Hematopoietic multipotent progenitor cell treated with erythropoietin and hydrocortisone succinate and interleukin-3 and kit ligand, for 6 days (in vitro differentiated cells): ENCODE measurements around the gene IER3.
"Not testable (repeated sequence)": the region's sequence is repeated elsewhere in the genome, so short reads cannot be mapped to it uniquely, and the experiment has no call there.

Experiments used
- DNase-seq: peaks from one replicate; pipeline ENCODE4 v3.0.0-alpha.2; 2015

The IER3 gene

GRCh38 chr6:30747300-30747687 lies 2.9 kb upstream of the IER3 start:
- no peak for DNase-seq

- peak; percentile 55 for DNase-seq
Measured at GRCh38 chr6:30743099-30744053, 971 bp downstream of the IER3 start.

- DNase-seq: peak; percentile 97
Measured at GRCh38 chr6:30742316-30743098, 1.8 kb downstream of the IER3 start, which contains the start of gene FLOT1. Gene FLOT1 (minus strand): TSS chr6:30742687. CDS start chr6:30742189, 498 bp downstream.

- DNase-seq: no peak
Measured at GRCh38 chr6:30741789-30742315, 2.5 kb downstream of the IER3 start.

GRCh38 chr6:30741063-30741779 lies 3.1 kb downstream of the IER3 start:
- no peak for DNase-seq

- no peak for DNase-seq
Measured at GRCh38 chr6:30740540-30740870, 3.8 kb downstream of the IER3 start.

GRCh38 chr6:30738532-30738931 lies 5.8 kb downstream of the IER3 start:
- no peak for DNase-seq

GRCh38 chr6:30735668-30736314 lies 8.6 kb downstream of the IER3 start:
- DNase-seq: no peak

GRCh38 chr6:30732237-30732943 lies 12.0 kb downstream of the IER3 start:
- no peak for DNase-seq

GRCh38 chr6:30730601-30731435 lies 13.5 kb downstream of the IER3 start:
- peak; percentile 91 for DNase-seq

- DNase-seq: peak; percentile 53
Measured at GRCh38 chr6:30727920-30728553, 16.3 kb downstream of the IER3 start.

- DNase-seq: peak; percentile 27
Measured at GRCh38 chr6:30726506-30727413, 17.6 kb downstream of the IER3 start.

- DNase-seq: peak; percentile 56
Measured at GRCh38 chr6:30725713-30726505, 18.4 kb downstream of the IER3 start.

GRCh38 chr6:30724906-30725667 lies 19.3 kb downstream of the IER3 start:
- no peak for DNase-seq

GRCh38 chr6:30723843-30724741 lies 20.3 kb downstream of the IER3 start:
- DNase-seq: not testable (repeated sequence)

GRCh38 chr6:30723159-30723842 lies 21.0 kb downstream of the IER3 start:
- DNase-seq: not testable (repeated sequence)
